GM18498 (cell line): ENCODE measurements around the gene STK11.
"Not testable (repeated sequence)": the region's sequence is repeated elsewhere in the genome, so short reads cannot be mapped to it uniquely, and the experiment has no call there.

Source experiments
- ATAC-seq: cut with Tn5 transposase; IDR thresholded peaks from one replicate; pipeline ENCODE4 v1.9.1; 2021; ENCODE audit warnings: mild to moderate bottlenecking, moderate library complexity; ENCODE audit not compliant: unreplicated experiment

Gene STK11

DNA sequence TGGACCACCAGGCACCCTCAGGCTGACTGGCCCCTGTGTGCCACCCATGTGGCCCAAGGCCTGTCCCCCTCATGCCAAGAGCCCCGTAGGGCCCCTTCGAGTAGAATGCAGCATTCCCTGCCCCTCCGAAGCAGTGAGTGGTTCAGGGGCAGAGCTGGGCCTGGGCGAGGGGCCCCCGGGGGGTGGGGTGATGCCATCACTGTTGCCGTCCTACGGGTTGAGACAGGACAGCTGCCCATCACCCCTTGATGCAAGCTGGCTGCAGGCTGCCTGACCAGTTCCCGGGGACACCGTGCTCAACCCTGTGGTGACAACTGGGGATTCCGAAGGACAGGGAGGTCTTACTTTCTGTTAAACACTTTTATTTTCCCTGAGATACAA, 36.2 kb upstream of the STK11 start:
- ATAC-seq = no peak

GRCh38 chr19:1169921-1170885, 35.4 kb upstream of the STK11 start:
- ATAC-seq = no peak

DNA sequence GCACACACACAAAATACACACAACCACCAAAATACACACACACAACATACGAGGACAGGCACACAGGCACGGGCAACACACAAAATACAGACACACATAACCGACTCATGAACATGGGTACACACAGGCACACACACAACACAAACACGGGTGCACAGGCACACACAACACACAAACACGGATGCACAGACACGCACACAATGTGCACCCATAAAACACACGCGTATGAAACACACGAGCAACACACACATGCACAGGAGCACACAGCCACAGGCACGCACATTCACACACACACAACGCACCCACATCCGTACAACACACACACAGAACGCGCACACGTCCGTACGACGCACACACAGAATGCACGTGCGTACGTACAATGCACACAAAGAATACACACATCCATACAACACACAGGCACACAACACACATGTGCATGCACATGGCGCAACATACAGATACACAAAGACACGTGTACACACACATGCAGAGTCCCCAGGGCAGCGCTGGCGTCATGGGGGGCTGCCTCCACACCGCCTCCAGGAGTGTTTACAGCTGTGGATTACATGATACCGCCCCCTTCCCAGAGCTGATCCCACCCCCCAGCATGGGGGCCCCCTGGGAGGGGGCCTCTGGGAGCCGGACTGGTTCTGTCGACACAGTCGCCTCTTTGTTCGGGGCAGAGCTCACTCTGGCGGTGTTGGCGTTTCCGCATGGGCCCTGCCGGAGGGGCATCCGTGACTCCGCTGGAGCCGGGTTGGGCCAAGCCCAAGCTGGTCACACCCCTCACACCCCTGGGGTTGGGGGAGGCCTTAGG, 34.4 kb upstream of the STK11 start:
- ATAC-seq = no peak

DNA sequence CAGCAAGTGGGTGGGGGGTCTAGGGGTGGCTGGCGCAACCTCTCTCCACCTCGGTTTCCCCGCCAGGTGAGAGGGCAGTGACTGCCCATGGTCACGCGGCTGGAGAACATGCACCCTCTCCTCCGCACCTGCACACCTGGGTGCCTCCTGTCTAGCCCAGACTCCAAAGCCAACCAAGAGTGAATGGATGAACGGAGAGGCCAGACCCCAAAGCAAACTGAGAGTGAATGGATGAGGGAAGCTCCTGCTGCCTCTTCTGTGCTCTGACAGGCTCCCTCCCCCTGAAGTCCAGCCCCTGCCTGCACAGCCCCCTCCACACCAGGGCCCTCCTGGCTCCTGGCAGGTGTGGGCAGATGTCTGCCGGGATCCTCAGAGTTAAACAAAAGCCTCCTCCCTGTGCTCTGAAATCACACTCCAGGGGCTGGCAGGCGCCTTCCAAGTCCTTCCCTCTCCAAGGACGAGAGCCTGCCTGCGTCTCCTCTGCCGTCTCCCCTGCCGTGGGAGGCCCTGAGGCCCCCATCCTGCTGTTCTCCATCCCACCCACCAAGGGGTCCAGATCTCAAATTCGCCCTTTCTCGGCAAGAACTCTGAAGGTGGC, 33.7 kb upstream of the STK11 start:
- ATAC-seq = no peak

DNA sequence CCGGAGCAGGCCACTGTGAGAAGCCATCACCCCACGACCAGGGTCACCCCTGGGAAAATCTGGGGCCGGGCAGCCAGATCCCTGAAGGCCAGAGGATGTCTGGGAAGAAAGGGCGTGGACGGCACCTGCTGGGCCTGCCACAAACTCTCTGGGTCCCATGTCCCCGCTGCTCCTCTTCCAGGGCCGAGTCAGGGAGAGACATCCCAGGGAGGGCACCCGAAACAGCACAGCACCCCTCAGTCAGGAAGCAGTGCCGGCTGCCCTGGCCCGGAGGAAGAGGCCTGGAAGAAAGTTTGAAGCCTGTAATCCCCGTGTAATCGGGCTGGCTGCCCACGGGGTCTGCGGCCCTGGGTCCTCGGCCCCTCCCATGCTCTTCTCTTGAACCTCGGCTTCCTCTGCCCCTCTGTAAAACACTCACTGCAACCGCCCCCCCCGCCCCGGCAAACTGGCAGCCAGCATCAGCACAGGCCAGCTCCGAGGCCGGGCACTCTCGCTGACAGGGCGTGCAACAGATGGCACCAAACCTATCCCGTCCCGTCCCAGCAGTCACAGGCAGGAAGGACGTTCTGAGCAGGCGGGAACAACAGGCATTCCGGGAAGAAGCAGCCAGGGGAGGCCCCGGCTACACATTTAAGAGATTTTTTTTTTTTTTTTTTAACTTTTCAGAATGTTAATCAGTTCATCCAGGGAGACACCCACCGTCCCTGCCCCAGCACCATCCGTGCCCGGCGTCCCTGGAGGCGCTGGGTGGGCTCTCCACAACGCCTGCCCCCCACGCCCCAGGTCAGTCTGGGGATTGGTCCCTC, 33.0 kb upstream of the STK11 start:
- ATAC-seq = no peak

GRCh38 chr19:1173159-1173844, 32.3 kb upstream of the STK11 start:
- no peak for ATAC-seq

- ATAC-seq = no peak
Measured at GRCh38 chr19:1173845-1174809, 31.5 kb upstream of the STK11 start, which contains the start of gene SBNO2. Gene SBNO2 (minus strand): TSS chr19:1174268. CDS start chr19:1154276, 19,992 bp downstream.

GRCh38 chr19:1177322-1178114, 28.1 kb upstream of the STK11 start:
- no peak for ATAC-seq

DNA sequence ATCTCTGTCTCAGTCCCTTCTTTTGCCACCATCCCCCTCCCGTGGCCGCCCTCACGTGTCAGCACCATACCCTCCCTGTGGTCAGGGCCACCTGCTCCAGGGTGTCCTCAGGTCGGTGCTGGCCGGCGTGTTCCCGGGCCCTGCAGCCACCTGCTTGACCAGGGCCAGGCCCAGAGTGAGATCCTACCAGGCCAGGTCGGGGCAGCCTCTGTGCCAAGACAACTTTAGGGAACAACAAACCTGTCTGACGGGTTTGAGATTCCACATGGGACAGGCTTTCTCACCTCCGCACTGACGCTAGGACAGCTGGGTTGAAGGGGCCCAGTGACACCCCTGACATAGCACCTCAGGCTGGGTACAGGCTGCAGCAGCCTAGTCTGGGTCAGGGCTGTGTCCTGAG, 24.0 kb upstream of the STK11 start:
- ATAC-seq = no peak

DNA sequence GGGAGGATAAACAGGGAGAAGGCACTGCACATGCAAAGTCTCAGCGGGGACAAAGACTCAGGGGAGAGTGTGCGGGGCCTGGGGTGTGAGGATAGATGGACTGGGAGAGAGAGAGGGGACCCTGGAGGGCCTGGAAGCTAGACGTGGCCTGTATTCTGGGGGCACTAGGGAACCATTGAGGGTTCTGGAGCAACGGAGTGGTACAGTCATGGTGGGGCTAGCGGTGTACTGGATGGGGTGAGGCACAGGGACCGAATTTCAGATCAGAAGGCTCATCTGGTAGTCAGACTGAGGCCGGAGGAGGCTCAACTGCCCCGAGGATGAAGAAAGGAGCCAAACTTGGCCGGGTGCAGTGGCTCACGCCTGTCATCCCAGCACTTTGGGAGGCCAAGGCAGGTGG, 23.5 kb upstream of the STK11 start:
- no peak for ATAC-seq

DNA sequence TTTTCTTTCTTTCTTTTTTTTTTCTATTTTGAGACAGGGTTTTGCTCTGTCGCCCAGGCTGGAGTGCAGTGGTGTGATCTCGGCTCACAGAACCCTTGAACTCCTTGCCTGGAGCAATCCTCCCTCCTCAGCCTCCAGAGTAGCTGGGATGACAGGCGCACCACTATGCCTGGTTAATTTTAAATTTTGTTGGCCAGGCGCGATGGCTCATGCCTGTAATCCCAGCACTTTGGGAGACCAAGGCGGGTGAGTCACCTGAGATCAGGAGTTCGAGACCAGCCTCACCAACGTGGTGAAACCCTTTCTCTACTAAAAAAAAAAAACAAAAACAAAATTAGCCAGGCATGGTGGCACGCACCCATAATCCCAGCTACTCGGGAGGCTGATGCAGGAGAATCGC, 22.9 kb upstream of the STK11 start:
- ATAC-seq = no peak

GRCh38 chr19:1183543-1184172, 21.9 kb upstream of the STK11 start:
- ATAC-seq = no peak

DNA sequence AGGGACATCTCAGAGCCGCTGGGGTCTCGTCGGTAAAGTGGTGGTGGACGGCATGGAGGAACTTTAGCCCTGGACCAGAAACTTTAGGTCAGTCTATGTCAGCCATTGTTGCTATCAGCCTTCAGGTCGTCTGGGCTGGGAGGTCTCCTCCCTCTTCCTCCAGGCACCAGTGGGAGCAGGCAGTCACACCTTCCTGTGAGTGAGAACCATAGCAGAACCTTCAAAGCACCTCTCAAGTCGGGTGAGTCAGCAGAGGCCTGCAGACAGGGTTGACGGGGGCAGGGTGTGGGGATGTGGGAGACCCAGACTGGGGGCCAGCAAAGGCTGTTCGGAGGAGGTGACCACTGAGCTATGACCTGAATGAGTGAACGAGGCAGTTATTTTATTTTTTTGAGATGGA, 16.2 kb upstream of the STK11 start:
- ATAC-seq = no peak

- no peak for ATAC-seq
Measured at GRCh38 chr19:1199531-1199930, 6.0 kb upstream of the STK11 start.

GRCh38 chr19:1200614-1201013, 5.0 kb upstream of the STK11 start:
- ATAC-seq = not testable (repeated sequence)

DNA sequence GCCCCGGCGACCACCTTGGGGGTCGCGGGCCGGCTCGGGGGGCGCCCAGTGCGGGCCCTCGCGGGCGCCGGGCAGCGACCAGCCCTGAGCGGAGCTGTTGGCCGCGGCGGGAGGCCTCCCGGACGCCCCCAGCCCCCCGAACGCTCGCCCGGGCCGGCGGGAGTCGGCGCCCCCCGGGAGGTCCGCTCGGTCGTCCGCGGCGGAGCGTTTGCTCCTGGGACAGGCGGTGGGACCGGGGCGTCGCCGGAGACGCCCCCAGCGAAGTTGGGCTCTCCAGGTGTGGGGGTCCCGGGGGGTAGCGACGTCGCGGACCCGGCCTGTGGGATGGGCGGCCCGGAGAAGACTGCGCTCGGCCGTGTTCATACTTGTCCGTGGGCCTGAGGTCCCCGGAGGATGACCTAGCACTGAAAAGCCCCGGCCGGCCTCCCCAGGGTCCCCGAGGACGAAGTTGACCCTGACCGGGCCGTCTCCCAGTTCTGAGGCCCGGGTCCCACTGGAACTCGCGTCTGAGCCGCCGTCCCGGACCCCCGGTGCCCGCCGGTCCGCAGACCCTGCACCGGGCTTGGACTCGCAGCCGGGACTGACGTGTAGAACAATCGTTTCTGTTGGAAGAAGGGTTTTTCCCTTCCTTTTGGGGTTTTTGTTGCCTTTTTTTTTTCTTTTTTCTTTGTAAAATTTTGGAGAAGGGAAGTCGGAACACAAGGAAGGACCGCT, 729 bp downstream of the STK11 start:
- ATAC-seq = no peak

- ATAC-seq = no peak
Measured at GRCh38 chr19:1206864-1207450, 1.4 kb downstream of the STK11 start.
